B cell (primary cell): ENCODE data around the gene HINT3. TPM values are rescaled to one million over a fixed set of nuclear protein-coding genes. Genes with fewer than 3 reads are reported as not detected.

ENCODE experiments used
- ATAC-seq: fragments of 200-7000 bp; cut with Tn5 transposase; one replicate; pipeline ENCODE4 v1.10.0; 2021; ENCODE audit warnings: low read depth, mild to moderate bottlenecking, moderate number of reproducible peaks, moderate library complexity
- CTCF ChIA-PET: fragments of 350-600 bp; sonication (Branson Sonifier 250); formaldehyde crosslinking; loops from one replicate; lab custom pipeline; 2021; ENCODE audit warnings: antibody characterized with exemption, inconsistent platforms; lab: Charles Lee
- POLR2A ChIA-PET: fragments of 350-600 bp; sonication (Branson Sonifier 250); formaldehyde crosslinking; loops from one replicate; lab custom pipeline; 2021; ENCODE audit warnings: antibody characterized with exemption; lab: Charles Lee
- DNase-seq: peaks from one replicate; pipeline ENCODE4 v3.0.0; 2013
- H2AFZ ChIP-seq: 2 replicates; pipeline ENCODE4 v1.6.1; 2012; ENCODE audit warnings: mild to moderate bottlenecking, low read depth, low read length; ENCODE audit not compliant: insufficient read depth, poor library complexity, severe bottlenecking
- H3K27ac ChIP-seq, 2 donors: 1 replicate in 1 of 2; 2 replicates in 1 of 2; pipeline ENCODE4 v1.5.1; 2012 to 2013; ENCODE audit warnings: low read length in 2 of 2, mild to moderate bottlenecking in 2 of 2, moderate library complexity in 1 of 2
- H3K27me3 ChIP-seq, 4 experiments: fragments of 200-600 bp in 1 of 4; sonication (generic) in 1 of 4; replicated peaks in 1 of 4; 1 replicate in 2 of 4; 2 replicates in 2 of 4; pipeline versions ENCODE4 v1.6.1 to v1.7.0; 2013 to 2016; ENCODE audit warnings: low read length in 3 of 4, mild to moderate bottlenecking in 2 of 4, mixed read lengths in 1 of 4, moderate library complexity in 1 of 4; ENCODE audit not compliant: insufficient read depth in 4 of 4, control insufficient read depth in 3 of 4; ENCODE audit errors: control extremely low read depth in 1 of 4
- H3K36me3 ChIP-seq, 2 experiments: replicated peaks in 1 of 2; 1 replicate in 1 of 2; 2 replicates in 1 of 2; pipeline versions ENCODE4 v1.6.1 to v1.7.1; 2013; ENCODE audit warnings: low read length in 1 of 2; ENCODE audit not compliant: insufficient read depth in 2 of 2, control insufficient read depth in 1 of 2; ENCODE audit errors: control extremely low read depth in 1 of 2, extremely low read depth in 1 of 2
- H3K4me1 ChIP-seq, 2 donors: fragments of 200-600 bp in 1 of 2; sonication (generic) in 1 of 2; 1 replicate in 1 of 2; 2 replicates in 1 of 2; pipeline versions ENCODE4 v1.5.1 to v1.6.1; 2013 to 2017; ENCODE audit warnings: low read length in 2 of 2; ENCODE audit not compliant: control insufficient read depth in 2 of 2, insufficient read depth in 2 of 2
- H3K4me2 ChIP-seq: replicated peaks from 2 replicates; pipeline ENCODE3; 2012; ENCODE audit warnings: mild to moderate bottlenecking, low read depth, low read length; ENCODE audit not compliant: poor library complexity, severe bottlenecking
- H3K4me3 ChIP-seq, 5 experiments: fragments of 200-600 bp in 1 of 5; sonication (generic) in 1 of 5; 1 replicate in 3 of 5; 2 replicates in 2 of 5; pipeline versions ENCODE4 v1.5.1 to v1.7.0; 2011 to 2016; ENCODE audit warnings: low read length in 4 of 5, mild to moderate bottlenecking in 4 of 5, low read depth in 2 of 5, control low read depth in 1 of 5, moderate library complexity in 1 of 5; ENCODE audit not compliant: insufficient read depth in 1 of 5; ENCODE audit errors: control extremely low read depth in 1 of 5, extremely low read depth in 1 of 5
- H3K79me2 ChIP-seq: fragments of 200-600 bp; sonication (generic); one replicate; pipeline ENCODE4 v1.6.0; 2016; ENCODE audit warnings: low read length; ENCODE audit not compliant: control insufficient read depth, insufficient read depth
- H3K9ac ChIP-seq: fragments of 200-600 bp; sonication (generic); 2 replicates; pipeline ENCODE4 v1.6.1; 2017; ENCODE audit warnings: mild to moderate bottlenecking, low read length, moderate library complexity
- H3K9me3 ChIP-seq, 3 donors: one replicate each; pipeline versions ENCODE4 v1.6.1 to v1.7.1; 2013; ENCODE audit warnings: low read length in 2 of 3; ENCODE audit not compliant: control insufficient read depth in 2 of 3, insufficient read depth in 1 of 3; ENCODE audit errors: control extremely low read depth in 1 of 3
- H4K20me1 ChIP-seq: 2 replicates; pipeline ENCODE4 v1.6.0; 2012; ENCODE audit warnings: mild to moderate bottlenecking, low read length; ENCODE audit not compliant: insufficient read depth, control insufficient read depth, poor library complexity, severe bottlenecking
- H3K27ac Mint-ChIP-seq: one replicate; pipeline ENCODE4 v1.8.0; 2021; ENCODE audit warnings: mixed read lengths
- H3K27me3 Mint-ChIP-seq: one replicate; pipeline ENCODE4 v1.8.0; 2021; ENCODE audit warnings: mixed read lengths
- H3K4me1 Mint-ChIP-seq: one replicate; pipeline ENCODE4 v1.8.0; 2021; ENCODE audit warnings: mixed read lengths
- H3K4me3 Mint-ChIP-seq: one replicate; pipeline ENCODE4 v1.8.0; 2021; ENCODE audit warnings: mixed read lengths
- H3K9me3 Mint-ChIP-seq: one replicate; pipeline ENCODE4 v1.8.0; 2022; ENCODE audit warnings: mixed read lengths; ENCODE audit not compliant: insufficient read depth
- EZH2 ChIP-seq: IDR thresholded peaks from 2 replicates; pipeline ENCODE4 v1.6.1; 2012; ENCODE audit warnings: borderline replicate concordance, low read depth, mild to moderate bottlenecking, moderate library complexity, low read length; ENCODE audit not compliant: insufficient read depth, poor library complexity, severe bottlenecking
- WGBS: methylation state at CpG from one replicate; pipeline ENCODE4 v1.1.5; 2013; ENCODE audit warnings: missing lambda C conversion rate; ENCODE audit not compliant: insufficient coverage; 5-methylcytosine and 5-hydroxymethylcytosine counted together
- intact Hi-C: fragments of 100-400 bp; cut with micrococcal nuclease; formaldehyde crosslinking; loops from one replicate; pipeline ENCODE4 v1.10.0; 2022
- polyA plus RNA-seq: library from polyadenylated mRNA; depleted of rRNA; stranded (reverse); fragments of >200 nt; gene quantifications from 2 replicates; pipeline ENCODE4 v1.2.3, GENCODE V29; 2012
- total RNA-seq, 2 donors: library from RNA; stranded (reverse); fragments of 120-200 nt in 1 of 2; gene quantifications; 1 replicate in 1 of 2; 2 replicates in 1 of 2; pipeline versions ENCODE4 v1.2.3 to v1.2.4, GENCODE V29; 2013 to 2022
- TF ChIP-seq, protein P1 (sequence below): fragments of 200-600 bp; IDR thresholded peaks from one replicate; pipeline ENCODE4 v1.8.0; 2022; ENCODE audit warnings: antibody characterized with exemption, mild to moderate bottlenecking

Gene HINT3
- total and polyA plus RNA-seq, 2 donors (not counting 1 experiment from before 2014, with no cell fraction given) = 5.5 to 12.4 TPM

DNA sequence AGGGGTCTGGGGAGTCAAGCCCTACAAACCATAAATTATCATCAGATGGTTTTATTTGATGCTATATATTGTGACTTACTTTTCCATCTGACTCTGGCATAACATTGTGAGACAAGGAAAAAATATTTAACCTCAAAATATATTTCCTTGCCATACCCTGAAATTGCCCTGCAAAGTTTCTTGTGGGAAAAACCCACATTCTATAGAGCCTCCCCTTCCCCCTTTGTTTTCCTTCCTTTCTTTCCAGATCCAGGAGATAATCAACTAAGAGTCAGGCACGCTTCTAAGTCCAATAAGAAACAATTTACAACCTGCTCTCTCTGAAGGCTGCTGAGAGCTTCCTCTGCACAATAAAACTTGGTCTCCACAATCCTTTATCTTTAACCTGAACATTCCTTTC lies 17.5 kb upstream of the HINT3 start:
- Histone ChIP-seq H3K9ac (no peak overlapping the region), H3K27ac (no peak overlapping the region), H3K4me3 (no peak overlapping the region), H3K79me2 (no peaks in the 10 kb centered on the region), H3K4me1 (no peaks in the 10 kb centered on the region), H3K9me3 (no peaks in the 10 kb centered on the region), H2AFZ (no peak overlapping the region), H4K20me1 (no peaks in the 10 kb centered on the region), H3K36me3 (no peaks in the 10 kb centered on the region), H3K4me2 (no peak overlapping the region), H3K27me3 (peaks cover 0 to 7% (median 3%) of the 10 kb centered on the region in 4 experiments)
- no CpG with 5 or more reads among the region's 1 CpG for WGBS
- ATAC-seq (no peak), DNase-seq (no peak)
- ChIA-PET CTCF (no interaction called here), POLR2A (no interaction called here)
- no peak for TF ChIP-seq EZH2
- Mint-ChIP-seq H3K4me1 (no peaks in the 10 kb centered on the region), H3K27me3 (peaks cover 16% of the 10 kb centered on the region), H3K9me3 (no peaks in the 10 kb centered on the region), H3K4me3 (no peak overlapping the region), H3K27ac (no peak overlapping the region)
- intact Hi-C loops = no loop called here

DNA sequence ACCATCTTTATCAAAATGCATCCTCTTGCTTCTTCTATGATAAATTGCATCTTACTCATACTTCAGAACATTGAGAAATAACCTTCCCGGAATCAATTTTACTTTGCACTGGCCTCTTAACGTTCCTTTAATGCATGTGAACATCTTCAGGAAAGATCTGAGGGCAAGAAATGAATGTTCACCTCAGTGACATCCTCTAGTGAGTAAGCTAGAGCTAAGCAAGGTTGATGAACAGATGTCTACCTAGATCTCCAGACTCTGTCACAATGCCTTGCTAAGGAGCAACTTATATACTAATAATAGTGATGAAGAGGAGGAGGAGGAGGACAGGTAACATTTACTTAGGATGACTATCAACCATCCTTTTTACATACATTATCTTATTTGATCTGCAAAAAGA lies 16.8 kb upstream of the HINT3 start:
- peaks cover 17% of the 10 kb centered on the region for H3K27me3 Mint-ChIP-seq
- Histone ChIP-seq H3K9ac (no peak overlapping the region), H3K4me1 (no peaks in the 10 kb centered on the region), H3K79me2 (no peaks in the 10 kb centered on the region), H3K4me3 (no peak overlapping the region), H3K36me3 (no peaks in the 10 kb centered on the region), H3K9me3 (no peaks in the 10 kb centered on the region), H3K27ac (no peak overlapping the region), H3K4me2 (no peak overlapping the region), H4K20me1 (no peaks in the 10 kb centered on the region), H2AFZ (no peak overlapping the region), H3K27me3 (peaks cover 0 to 7% (median 3%) of the 10 kb centered on the region in 4 experiments)
- ChIA-PET POLR2A (no interaction called here), CTCF (no interaction called here)
- no peak for TF ChIP-seq EZH2
- TF ChIP-seq, protein P1, sequence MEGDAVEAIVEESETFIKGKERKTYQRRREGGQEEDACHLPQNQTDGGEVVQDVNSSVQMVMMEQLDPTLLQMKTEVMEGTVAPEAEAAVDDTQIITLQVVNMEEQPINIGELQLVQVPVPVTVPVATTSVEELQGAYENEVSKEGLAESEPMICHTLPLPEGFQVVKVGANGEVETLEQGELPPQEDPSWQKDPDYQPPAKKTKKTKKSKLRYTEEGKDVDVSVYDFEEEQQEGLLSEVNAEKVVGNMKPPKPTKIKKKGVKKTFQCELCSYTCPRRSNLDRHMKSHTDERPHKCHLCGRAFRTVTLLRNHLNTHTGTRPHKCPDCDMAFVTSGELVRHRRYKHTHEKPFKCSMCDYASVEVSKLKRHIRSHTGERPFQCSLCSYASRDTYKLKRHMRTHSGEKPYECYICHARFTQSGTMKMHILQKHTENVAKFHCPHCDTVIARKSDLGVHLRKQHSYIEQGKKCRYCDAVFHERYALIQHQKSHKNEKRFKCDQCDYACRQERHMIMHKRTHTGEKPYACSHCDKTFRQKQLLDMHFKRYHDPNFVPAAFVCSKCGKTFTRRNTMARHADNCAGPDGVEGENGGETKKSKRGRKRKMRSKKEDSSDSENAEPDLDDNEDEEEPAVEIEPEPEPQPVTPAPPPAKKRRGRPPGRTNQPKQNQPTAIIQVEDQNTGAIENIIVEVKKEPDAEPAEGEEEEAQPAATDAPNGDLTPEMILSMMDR = no peak
- DNase-seq (no peak), ATAC-seq (no peak)
- H3K4me3 Mint-ChIP-seq = no peak overlapping the region
- no peaks in the 10 kb centered on the region for H3K4me1 Mint-ChIP-seq
- intact Hi-C loops = no loop called here
- no peaks in the 10 kb centered on the region for H3K9me3 Mint-ChIP-seq
- H3K27ac Mint-ChIP-seq = no peak overlapping the region
- WGBS = no CpG with 5 or more reads among the region's 2 CpGs
